Measurements from ENCODE around the gene SLC29A4.
A peak's percentile ranks its signal among the peaks of the same experiment; 100 is the strongest.

The SLC29A4 gene

DNA sequence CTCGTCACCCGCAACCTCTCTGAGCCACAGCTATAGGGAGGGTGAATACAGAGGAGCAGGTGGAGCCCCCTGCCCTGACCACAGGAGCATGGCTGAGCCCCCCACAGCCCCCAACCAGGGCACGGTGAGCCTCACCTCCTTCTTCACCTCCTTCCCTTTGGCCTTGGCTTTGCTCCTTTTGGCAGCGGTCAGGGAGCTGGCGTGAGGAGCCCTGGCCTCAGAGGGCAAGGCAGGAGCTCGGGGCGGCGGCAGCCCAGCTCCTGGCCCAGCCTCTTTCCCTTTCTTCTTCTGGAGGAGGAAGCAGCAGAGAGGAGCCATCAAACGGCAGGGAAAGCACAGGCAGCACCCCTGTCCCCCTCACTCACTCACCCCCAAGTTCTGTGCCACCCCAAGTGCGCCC, 42.2 kb downstream of the SLC29A4 start:
- no peak for DNase-seq (ENCODE audit: low spot score)

DNA sequence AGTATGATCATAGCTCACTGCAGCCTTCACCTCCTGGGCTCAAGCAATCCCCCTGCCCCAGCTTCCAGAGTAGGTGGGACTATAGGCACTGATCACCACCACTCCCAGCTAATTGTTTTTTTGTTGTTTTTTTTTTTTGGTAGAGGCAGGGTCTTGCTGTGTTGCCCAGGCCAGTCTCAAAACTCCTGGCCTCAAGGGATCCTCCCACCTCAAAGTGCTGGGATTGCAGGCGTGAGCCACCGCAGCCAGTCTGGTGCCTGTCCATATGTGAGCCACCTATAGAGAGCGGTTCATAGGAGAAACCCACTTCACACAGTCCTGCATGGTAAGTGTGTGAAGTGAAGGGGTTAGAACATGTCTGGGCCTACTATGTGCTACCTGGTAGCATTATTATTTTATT, 47.5 kb downstream of the SLC29A4 start:
- no peak for DNase-seq (ENCODE audit: low spot score)

DNA sequence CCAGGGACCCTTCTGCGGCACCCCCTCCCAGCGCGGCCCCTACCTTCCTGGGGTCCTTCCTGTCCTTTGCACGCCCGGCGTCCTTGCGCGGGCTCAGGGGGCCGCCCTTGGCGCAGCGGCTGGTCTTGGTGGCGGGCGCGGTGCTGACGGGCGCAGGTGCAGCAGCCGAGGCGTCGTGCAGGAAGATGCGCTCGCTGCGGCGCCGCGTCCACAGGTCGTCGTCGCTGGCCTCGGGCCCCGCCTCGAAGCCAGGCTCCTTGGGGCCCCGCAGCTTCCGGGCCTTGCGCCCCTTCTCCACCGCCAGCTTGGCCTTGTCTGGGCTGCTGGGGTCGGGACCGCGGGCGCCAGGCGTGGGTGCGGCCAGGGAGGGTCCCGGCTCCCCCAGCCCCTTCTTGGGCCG, 49.8 kb downstream of the SLC29A4 start:
- DNase-seq (ENCODE audit: low spot score): no peak

- DNase-seq (ENCODE audit: low spot score): no peak
Measured at GRCh38 chr7:5333121-5334045, 50.6 kb downstream of the SLC29A4 start.

DNA sequence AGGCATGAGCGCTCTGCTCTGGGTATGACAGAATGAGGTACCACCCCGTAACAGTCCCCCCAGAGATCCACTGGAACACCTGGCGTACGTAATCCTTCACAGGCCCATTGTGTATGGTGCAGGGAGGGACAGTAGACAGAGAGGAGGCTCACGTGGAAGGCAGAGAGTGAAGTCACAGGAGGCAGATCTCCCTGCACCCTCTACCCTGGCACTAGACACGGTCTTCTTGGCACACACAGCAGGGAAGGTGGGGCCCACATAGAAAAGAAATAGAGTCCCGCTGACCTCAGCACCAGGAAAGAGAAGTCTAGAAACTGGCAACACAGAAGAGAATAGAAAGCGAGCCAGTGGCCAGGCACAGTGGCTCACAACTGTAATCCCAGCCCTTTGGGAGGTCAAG, 51.9 kb downstream of the SLC29A4 start:
- no peak for DNase-seq (ENCODE audit: low spot score)

DNA sequence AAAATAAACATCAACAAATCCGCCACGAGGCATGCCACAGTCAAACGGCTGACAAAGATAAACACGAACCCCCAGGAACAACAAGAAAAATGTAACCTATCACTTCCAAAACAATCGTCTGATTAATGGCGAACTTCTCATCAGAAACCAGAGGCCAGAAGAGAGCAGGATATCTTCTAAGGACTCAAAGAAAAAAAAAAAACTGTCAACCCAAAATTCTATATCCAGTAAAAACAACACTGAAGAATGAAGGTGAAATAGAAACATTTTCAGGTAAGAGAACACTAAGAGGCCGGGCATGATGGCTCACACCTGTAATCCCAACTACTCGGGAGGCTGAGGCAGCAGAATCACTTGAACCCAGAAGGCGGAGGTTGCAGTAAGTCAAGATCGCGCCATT, 54.3 kb downstream of the SLC29A4 start:
- no peak for DNase-seq (ENCODE audit: low spot score)

DNA sequence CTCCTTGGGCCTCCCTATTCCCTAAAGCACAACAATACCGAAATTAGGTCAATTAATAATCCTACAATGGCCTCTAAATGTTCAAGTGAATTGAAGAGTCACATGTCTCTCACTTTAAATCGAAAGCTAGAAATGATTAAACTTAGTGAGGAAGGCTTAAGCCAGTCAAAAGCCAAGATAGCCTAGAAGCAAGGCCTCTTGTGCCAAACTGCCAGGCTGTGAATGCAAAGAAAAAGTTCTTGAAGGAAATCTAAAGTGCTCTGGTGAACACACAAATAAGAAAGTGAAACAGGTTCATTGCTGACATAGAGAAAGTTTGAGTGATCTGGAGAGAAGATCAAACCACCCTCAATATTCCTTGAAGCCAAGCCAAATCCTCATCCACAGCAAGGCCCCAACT, 57.2 kb downstream of the SLC29A4 start:
- DNase-seq (ENCODE audit: low spot score): no peak

DNA sequence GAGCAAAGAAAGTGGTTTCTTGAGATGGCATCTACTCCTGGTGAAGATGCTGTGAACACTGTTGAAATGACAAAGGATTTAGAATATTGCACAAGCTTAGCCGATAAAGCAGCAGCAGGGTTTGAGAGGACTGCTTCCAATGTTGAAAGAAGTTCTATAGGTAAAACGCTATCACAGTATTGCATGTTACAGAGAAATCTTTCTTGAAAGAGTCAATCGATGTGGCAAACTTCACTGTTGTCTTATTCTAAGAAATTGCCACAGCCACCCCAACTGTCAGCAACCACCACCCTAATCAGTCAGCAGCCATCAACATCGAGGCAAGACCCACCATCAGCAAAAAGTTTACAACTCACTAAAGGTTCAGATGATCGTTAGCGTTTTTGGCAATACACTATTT, 59.9 kb downstream of the SLC29A4 start:
- DNase-seq (ENCODE audit: low spot score): no peak

GRCh38 chr7:5343884-5344283, 61.1 kb downstream of the SLC29A4 start:
- DNase-seq (ENCODE audit: low spot score): no peak

DNA sequence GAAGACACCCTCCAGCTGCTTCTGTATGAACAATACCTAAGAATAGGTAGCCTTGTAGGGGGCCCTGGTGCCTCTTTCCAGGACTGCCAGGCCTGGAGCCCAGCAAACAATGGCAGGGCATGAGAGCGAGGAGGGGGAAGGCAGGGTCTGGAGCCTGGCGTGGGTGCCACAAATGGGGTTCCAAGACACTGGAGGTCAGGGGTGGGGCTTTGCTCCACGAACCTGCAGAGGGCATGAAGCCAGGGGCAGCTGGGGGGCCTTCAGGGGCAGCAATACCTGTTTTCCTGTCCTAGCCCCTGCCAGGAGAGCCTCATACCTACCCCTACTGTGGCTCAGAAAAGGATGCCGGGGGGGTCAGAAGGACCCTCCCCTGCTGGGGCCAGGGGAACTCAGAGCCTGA, 61.6 kb downstream of the SLC29A4 start:
- DNase-seq (ENCODE audit: low spot score): no peak

- no peak for DNase-seq (ENCODE audit: low spot score)
Measured at GRCh38 chr7:5345171-5345570, 62.4 kb downstream of the SLC29A4 start.

DNA sequence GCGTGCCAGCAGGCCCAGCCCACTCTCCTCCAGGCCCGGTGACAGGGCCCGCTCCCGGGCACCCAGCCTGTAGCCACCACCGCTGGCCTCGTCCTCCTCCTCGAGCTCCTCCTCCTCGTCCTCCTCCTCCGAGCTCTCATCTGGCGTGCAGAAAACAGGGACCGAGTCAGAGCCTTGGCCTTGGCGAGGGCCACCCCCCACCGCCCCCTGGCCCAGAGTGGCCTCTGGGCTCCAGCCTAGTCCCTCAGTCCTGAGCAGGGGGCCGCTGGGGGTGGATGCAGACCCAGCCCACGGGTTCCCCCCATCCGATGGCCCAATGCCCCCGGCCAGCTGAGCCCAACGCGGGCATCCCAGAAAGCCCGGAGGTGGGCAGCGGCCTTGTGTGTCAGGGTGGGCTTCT, 62.9 kb downstream of the SLC29A4 start:
- DNase-seq (ENCODE audit: low spot score): no peak

DNA sequence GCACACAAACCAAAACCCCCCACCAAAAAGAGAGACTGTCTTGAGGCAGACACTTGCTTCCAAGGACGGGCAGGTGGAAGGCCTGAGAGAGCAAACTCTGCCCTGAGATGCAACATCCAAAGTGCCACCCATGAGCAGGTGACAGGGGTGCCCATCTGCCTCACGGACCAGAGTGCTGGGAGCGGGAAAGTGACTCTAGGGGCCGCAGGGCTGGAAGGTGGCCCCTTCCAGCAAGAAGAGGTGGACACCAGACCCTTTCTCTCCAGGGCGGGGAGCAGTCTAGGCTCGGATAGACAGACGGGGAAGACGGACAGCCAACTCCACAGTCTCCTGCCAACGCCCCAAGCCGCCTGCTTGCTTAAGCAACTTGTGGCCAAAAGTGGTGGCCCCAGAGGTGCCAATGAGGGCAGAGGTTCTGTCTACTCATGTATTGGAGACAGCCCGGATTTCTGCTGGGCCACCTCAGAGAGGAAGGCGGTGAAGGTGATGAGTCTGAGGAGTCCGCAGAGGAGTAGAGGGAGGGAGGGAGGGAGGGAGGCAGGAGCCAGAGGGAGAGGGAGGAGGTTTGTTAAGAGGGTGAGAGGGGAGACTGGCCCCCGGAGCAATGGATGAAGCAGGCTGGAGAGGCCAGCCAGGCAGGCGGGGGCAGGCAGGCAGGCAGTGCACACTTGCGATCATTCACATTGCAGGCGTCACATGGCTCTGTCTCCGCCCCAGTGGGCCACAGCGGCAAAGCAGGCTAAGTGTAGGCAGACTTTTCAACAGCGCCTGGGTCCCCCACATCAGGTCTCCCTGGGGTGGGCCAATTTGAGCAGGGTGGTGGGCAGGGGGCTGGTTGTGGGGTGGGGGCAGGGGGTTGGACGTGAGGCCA, 65.6 kb downstream of the SLC29A4 start:
- no peak for DNase-seq (ENCODE audit: low spot score)

- no peak for DNase-seq (ENCODE audit: low spot score)
Measured at GRCh38 chr7:5349005-5349380, 66.2 kb downstream of the SLC29A4 start.

DNA sequence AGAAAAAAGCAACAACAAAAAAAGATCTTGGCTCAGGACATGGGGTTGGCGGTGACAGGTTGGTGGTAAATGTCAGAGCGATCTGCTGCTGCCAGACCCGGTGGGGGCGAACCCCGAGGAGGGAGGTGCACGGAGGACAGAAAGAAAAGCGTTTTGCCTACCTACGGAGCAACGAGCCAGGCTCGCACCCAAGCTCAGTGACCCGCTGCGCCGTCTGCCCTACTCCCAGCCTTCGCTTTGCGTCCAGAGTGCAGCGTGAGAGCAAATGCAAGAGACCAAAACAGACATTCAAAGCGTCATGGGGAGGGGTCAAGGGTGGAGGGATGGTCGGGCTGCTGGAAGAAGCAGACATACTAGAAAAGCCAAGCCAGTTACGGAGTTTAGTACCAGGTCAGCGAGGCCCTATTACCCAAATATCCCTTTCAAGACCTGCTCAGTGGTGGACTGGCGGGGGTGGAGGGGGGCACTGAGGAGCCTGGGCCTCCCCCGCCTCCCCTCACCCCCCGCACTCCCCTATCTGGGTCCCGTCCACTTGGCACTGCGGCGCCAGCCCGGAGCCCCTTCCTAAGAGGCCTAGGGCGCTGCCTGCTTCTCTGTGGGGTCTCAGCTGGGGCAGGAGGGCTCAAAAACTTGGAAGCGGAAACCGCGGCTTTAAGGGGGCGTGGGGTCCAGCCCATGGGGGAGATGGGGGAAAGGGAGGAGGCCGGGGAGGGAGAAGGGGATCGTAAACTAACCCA, 66.9 kb downstream of the SLC29A4 start:
- DNase-seq (ENCODE audit: low spot score): no peak

- no peak for DNase-seq (ENCODE audit: low spot score)
Measured at GRCh38 chr7:5350174-5350463, 67.4 kb downstream of the SLC29A4 start.

GRCh38 chr7:5350600-5351385, 68.0 kb downstream of the SLC29A4 start:
- no peak for DNase-seq (ENCODE audit: low spot score)

- DNase-seq (ENCODE audit: low spot score): no peak
Measured at GRCh38 chr7:5351507-5352265, 68.9 kb downstream of the SLC29A4 start.

DNA sequence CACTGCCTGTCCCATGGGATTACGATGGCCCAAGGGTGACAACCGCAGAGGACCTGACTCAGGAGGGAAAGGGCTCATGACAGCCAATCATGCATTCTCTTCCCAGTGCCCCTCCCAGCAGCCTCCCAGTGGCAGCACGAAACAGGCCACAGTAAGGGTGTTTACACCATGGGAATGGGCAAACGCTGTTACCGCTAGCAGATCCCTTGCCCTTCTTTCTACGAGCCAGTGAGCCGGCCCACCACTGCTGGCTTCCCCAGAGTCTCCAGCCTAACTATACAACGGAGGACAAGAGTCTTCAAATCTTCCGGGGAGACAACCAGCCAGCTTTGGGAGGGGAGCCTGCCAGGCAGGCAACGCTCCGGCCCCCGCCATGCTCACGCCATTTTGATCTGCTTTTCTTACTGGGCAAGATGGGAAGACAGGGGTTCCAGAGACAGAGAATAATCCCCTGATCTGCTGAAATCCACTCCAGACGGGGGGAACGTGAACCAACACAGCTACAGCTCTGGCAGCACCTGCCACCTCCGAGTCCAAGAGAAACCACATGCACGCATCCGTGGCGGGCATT, 69.8 kb downstream of the SLC29A4 start:
- no peak for DNase-seq (ENCODE audit: low spot score)

DNA sequence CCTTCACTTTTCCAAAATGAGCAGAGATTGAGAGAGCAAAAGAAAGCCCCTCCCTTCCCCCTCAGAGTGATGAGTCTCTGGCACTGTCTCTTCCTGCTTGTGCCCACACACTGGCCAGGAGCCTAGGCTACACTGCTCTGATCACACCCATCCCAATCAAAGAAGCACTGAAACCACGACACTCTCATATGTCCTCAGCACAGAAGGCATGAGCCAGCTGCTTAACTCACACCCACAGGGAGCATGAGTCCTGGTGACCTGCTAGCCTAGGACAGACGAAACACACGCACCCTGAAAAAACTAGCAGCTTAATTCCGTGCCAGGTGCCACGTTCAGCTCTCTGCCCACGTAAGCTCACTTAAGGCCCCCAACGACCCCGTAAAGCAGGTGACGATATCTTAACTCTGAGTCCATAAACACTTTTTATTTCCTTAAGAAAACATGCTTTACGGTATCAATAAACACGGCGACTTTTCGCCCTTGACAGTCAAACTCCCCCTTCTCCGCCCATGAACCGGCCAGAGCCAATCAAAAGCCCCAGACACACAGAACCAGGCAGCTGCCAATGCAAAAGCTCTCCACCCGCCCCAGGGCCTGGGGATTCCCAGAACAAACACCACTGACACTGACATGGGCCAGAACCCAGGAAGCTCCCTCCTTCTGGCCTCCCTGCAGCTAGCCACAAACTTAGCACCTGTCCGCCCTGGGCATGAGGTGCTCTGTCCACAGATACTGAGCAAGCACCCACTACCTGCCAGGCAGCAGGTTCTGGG, 71.9 kb downstream of the SLC29A4 start:
- DNase-seq (ENCODE audit: low spot score): peak; percentile 82

All from GM03348 (cell line).